ENCODE data around the gene FAM222A. TPM values are rescaled to one million over a fixed set of nuclear protein-coding genes. Genes with fewer than 3 reads are reported as not detected.

The FAM222A gene
- total and polyA plus RNA-seq, 2 of the 8 experiments (the other 6 are each of a cell fraction or from before 2014, with no cell fraction given), result 0.94 to 1.1 TPM

- Histone ChIP-seq H3K23me2 (ENCODE audit: low read depth, low read length) (no peaks in the 10 kb centered on the region), H3K79me1 (ENCODE audit: low read depth, low read length) (no peaks in the 10 kb centered on the region), H2BK12ac (ENCODE audit: low read depth, low read length) (0 out of 2 replicates have a peak overlapping the region, but pooled peaks have one; percentile 27), H3K4me1 (replicated peaks in 1 of 4; ENCODE audit: control insufficient read depth in 3 of 4, insufficient read depth in 4 of 4, low read length in 3 of 4) (peaks cover 5 to 11% (median 7%) of the 10 kb centered on the region in 4 experiments; a peak in 6 of 7 replicates), H2BK5ac (ENCODE audit: low read depth, low read length) (no peak overlapping the region), H3K18ac (ENCODE audit: extremely low read depth, low read length) (no peak overlapping the region), H2AK5ac (ENCODE audit: low read depth, low read length) (no peak overlapping the region), H3K79me2 (ENCODE audit: control insufficient read depth in 1 of 2, insufficient read depth in 2 of 2, low read length in 2 of 2) (no peaks in the 10 kb centered on the region), H2BK15ac (ENCODE audit: low read length) (no peak overlapping the region), H4K8ac (ENCODE audit: extremely low read depth, insufficient read depth, low read length) (no peak overlapping the region), H2AFZ (ENCODE audit: low read length) (no peak overlapping the region), H4K91ac (replicated peaks; ENCODE audit: insufficient read length, low read length) (no peak overlapping the region), H3K4me3 (ENCODE audit: extremely low read depth in 1 of 4, insufficient read depth in 2 of 4, low read depth in 3 of 4, low read length in 4 of 4) (no peak overlapping the region), H4K20me1 (replicated peaks in 1 of 2; ENCODE audit: control insufficient read depth in 1 of 2, insufficient read depth in 2 of 2, low read length in 2 of 2) (peaks cover 0 to 10% of the 10 kb centered on the region in 2 experiments), H3K9me3 (ENCODE audit: insufficient read depth in 2 of 2, low read depth in 1 of 2, low read length in 1 of 2) (no peaks in the 10 kb centered on the region), H4K5ac (ENCODE audit: insufficient read length, low read depth, low read length) (no peak overlapping the region), H2BK20ac (ENCODE audit: low read length) (0 out of 2 replicates have a peak overlapping the region, but pooled peaks have one; percentile 48), H3K36me3 (ENCODE audit: control insufficient read depth in 2 of 4, insufficient read depth in 4 of 4, low read length in 3 of 4) (no peaks in the 10 kb centered on the region), H2BK120ac (replicated peaks; ENCODE audit: low read depth, low read length) (no peak overlapping the region), H3K23ac (ENCODE audit: insufficient read length) (no peak overlapping the region), H3K27me3 (replicated peaks in 1 of 4; ENCODE audit: control insufficient read depth in 3 of 4, extremely low read depth in 1 of 4, insufficient read depth in 3 of 4, low read length in 3 of 4) (peaks cover 0 to 16% (median 9%) of the 10 kb centered on the region in 4 experiments; a peak in 4 of 7 replicates), H3K14ac (ENCODE audit: insufficient read length) (no peak overlapping the region), H3K4me2 (ENCODE audit: insufficient read depth in 1 of 2, low read depth in 2 of 2, low read length in 2 of 2) (no peak overlapping the region), H3K9ac (replicated peaks in 1 of 4; ENCODE audit: extremely low read depth in 1 of 4, low read depth in 3 of 4, low read length in 3 of 4) (no peak overlapping the region), H3K27ac (ENCODE audit: low read depth, low read length) (no peak overlapping the region), H3K56ac (replicated peaks; ENCODE audit: insufficient read length, low read depth, low read length) (no peak overlapping the region), H3K4ac (replicated peaks; ENCODE audit: insufficient read length, low read depth, low read length) (no peak overlapping the region)
- ChIA-PET CTCF (ENCODE audit: partially characterized antibody) (interaction anchor here (0.5 to 2.6 kb wide), 7 partner anchors 8 to 245 kb away, joined by 3 to 12 read pairs (median 4); no protein-coding TSS in a partner anchor), POLR2A (ENCODE audit: partially characterized antibody) (interaction anchor here (0.9 kb wide), 1 partner anchor 17 kb away, joined by 5 read pairs; no protein-coding TSS in a partner anchor)
- TF ChIP-seq TAF7 (optimal IDR thresholded peaks at IDR 0.05; ENCODE audit: borderline replicate concordance, low read depth, low read length) (no peak), TAF1 (IDR thresholded peaks at IDR 0.05; ENCODE audit: low read depth, low read length) (no peak), CTCF (IDR thresholded peaks at IDR 0.05; ENCODE audit: control extremely low read depth in 1 of 3, insufficient read depth in 1 of 3, low read depth in 1 of 3, low read length in 3 of 3) (no peak), CHD1 (IDR thresholded peaks at IDR 0.05; ENCODE audit: low read depth, low read length) (no peak), SAP30 (IDR thresholded peaks at IDR 0.05; ENCODE audit: insufficient read depth, insufficient replicate concordance, low read length) (no peak), FOSL1 (IDR thresholded peaks at IDR 0.05; ENCODE audit: insufficient read depth, low read depth, low read length) (no peak), USF2 (IDR thresholded peaks at IDR 0.05; ENCODE audit: low read length) (no peak), TBP (IDR thresholded peaks at IDR 0.05; ENCODE audit: low read depth, low read length) (no peak), NANOG (IDR thresholded peaks at IDR 0.05; ENCODE audit: insufficient read depth, low read depth, low read length, poor library complexity, severe bottlenecking) (no peak), TEAD4 (IDR thresholded peaks at IDR 0.05; ENCODE audit: low read depth, low read length) (no peak)
- no peak for FAIRE-seq
- WGBS, 2 experiments (ENCODE audit: extremely low coverage in 1 of 2, insufficient coverage in 1 of 2, insufficient read length in 1 of 2, insufficient replicate concordance in 2 of 2, low coverage in 1 of 2, low lambda C conversion rate in 2 of 2, missing lambda C conversion rate in 1 of 2), result 82% methylated on average over 7 of the region's 7 CpGs; no CpG with 5 or more reads in 1 of the 2 experiments
- no peak for DNase-seq (ENCODE audit: low read depth in 1 of 2, low spot score in 2 of 2)
Measured at GRCh38 chr12:109731806-109732205, 18.2 kb downstream of the FAM222A start.
